GM21528 (cell line): Measurements from ENCODE around the gene SLC35F3.

Experiments
- ATAC-seq: cut with Tn5 transposase; IDR thresholded peaks from one replicate; pipeline ENCODE4 v1.9.1; 2021; ENCODE audit warnings: mild to moderate bottlenecking, moderate library complexity; ENCODE audit not compliant: unreplicated experiment, low FRiP score

Gene SLC35F3

GRCh38 chr1:234014208-234014607, 109.7 kb downstream of the SLC35F3 start:
- no peak for ATAC-seq

- ATAC-seq = no peak
Measured at GRCh38 chr1:234018816-234019215, 114.3 kb downstream of the SLC35F3 start.

DNA sequence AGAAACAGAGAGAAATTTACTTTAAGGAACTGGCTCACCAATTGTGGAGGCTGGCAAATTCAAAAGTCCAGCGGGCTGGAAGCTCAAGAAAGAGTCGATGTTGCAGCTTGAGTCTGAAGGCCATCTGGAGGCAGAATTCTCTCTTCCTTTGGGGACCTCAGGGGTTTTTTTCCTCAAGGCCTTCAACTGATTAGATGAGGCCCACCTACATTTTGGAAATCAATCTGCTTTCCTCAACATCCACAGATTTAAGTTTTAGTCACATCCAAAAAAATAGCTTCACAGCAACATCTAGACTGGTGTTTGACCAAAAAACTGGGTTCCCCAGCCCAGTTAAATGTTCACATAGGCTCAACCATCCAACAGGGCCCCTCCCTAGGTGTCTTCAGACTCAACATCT, 114.9 kb downstream of the SLC35F3 start:
- ATAC-seq = no peak

DNA sequence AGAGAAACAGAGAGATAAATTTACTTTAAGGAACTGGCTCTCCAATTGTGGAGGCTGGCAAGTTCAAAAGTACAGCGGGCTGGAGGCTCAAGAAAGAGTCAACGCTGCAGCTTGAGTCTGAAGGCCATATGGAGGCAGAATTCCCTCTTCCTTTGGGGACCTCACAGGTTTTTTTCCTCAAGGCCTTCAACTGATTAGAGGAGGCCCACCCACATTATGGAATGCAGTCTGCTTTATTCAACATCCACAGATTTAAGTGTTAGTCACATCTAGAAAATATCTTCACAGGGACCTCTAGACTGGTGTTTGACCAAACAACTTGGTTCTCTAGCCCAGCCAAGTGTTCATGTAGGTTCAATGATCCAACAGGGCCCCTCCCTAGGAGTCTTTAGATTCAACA, 117.8 kb downstream of the SLC35F3 start:
- ATAC-seq = no peak

DNA sequence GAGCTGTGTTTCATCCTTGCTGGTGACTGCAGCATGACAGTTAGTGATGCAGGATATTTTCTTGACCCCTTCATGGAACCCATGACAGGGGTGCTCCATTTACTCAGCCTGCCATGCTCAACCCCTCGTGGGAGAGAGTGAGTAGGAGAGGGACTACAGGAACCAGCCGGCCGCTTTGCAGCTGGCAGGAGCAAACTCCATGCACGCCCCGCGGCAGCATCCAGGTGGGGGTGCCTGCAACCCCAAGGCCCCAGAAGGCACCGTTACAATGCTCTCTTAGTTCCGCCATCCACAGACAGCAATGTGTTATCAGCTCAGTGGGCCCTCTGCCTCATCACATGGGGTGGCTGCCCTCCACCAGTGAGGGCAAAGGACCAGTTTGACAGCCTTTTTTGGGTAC, 135.1 kb downstream of the SLC35F3 start:
- ATAC-seq = no peak

DNA sequence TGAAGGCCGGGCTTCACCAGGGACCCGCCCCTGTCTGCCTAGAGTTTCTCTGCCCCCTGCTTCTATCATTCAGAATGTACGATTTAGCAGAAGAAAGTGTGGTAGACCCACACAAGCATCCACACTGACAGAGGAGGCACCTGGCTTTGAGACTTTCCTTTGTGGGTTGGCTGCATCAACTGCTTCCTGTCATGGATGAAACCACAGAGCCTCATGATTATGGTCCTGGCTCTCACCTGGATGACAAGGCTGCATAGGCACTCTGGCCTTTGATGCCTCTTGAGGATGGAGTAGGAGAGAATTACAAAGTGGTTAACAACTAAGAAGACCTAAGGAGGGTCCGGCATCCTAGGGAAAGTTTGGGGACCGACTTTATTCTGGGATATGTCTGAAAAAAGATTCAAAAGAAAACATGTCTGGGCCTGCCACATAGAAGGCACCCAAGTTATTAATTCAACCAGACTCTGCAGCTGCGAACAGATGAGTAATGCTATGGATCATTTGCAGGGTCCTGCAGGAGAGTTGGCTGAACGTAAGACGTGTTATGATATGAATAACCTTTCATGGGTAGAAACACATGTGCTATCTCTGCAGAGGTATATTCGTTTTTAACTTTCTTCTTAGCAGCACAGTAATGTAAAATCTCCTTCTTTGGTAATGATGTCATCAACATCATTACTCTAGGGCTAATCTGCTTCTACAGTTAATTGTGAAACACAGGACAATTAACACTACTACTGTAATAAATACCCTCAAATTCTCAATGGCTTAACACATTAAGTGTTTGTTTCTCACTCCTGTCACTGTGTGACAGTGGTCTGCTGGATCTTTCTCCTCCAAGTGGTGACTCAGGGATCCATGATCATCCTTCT, 136.2 kb downstream of the SLC35F3 start:
- ATAC-seq = no peak

- ATAC-seq = no peak
Measured at GRCh38 chr1:234044079-234044478, 139.6 kb downstream of the SLC35F3 start.

- no peak for ATAC-seq
Measured at GRCh38 chr1:234047123-234047522, 142.6 kb downstream of the SLC35F3 start.

- no peak for ATAC-seq
Measured at GRCh38 chr1:234062166-234062565, 157.7 kb downstream of the SLC35F3 start.

DNA sequence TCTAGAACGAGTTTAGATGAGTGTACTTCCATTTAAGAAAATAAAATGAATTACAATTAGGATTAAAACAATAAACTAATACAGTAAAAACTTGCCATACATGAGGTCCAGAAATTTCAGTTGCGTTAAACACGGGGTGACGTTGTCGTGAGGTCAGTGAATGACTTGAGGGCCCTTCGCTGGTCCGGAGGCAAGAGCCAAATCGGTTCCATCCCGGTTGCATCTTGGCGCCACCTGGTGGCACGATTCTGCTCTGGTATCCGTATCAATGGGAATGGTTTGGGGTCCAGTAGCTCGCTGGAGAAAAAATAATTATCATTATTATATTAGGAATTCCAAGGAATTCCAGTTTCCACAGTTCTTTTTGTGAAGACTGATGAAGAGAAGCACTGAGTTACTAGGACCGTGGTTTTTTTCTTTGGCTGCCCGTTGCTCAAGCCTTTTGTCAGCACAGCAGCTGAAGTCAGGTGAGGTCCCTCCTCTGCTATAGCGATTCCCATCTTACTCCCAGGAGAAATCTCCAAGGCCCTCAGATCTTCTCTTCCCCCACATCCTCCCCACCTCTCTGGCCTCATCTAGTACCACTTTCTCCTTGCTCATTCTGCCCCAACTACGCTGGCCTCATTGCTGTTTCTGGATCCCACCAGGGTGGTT, 161.4 kb downstream of the SLC35F3 start:
- no peak for ATAC-seq

GRCh38 chr1:234067581-234068337, 163.3 kb downstream of the SLC35F3 start:
- ATAC-seq = no peak

GRCh38 chr1:234069760-234070159, 165.3 kb downstream of the SLC35F3 start:
- no peak for ATAC-seq

DNA sequence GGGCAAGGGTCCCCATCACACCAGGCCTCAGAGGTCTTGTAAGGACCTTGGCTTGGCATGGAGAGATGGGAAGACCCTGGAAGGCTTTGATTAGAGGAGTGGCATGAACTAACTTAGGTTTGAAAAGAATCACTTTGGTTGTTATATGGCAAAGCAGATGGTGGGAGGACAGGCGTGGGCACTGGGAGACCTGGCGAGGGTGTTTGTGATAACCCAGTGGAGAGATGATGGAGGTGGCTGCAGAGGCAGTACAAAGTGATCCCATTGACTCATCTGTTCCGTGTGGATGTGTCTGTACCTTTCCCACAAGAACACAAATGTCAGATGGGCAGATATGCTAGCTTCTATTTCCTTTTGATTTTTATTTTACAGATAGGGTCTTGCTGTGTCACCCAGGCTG, 168.3 kb downstream of the SLC35F3 start:
- ATAC-seq = no peak

DNA sequence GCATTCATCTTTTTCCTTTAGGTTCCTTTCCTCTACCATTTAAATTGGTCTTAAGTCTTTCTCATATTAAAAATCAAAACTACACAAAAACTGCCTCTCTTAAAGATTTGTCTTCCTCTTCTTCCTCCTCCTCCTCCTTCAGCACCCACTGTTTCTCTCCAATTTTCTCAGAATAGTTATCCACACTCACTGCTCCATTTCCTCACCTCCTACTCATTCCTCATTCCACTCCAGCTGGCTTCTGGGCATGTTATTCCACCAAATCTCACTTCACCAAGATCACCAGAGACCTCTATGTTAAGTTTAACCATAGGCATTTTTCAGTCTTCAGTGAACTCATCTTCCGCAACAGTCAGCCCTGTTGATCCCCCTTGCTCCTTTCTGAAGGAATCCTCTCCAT, 173.7 kb downstream of the SLC35F3 start:
- no peak for ATAC-seq

DNA sequence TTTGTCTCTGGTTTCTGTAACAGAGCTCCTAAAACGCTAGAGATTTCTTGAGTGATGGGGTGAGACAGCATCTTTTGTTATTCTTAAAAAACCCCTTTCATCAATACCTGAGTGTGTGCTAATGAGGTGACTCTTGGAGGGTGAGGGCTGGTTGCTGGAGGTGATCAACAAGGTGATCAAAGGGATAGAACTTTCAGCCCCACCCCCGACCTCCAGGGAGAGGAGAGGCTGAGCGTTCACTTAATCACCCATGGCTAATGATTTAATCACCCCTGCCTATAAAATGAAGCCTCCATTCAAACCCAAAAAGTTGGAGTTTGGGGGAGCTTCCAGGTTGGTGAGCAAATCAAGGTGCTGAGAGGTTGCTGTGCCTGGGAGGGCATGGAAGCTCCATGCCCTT, 175.4 kb downstream of the SLC35F3 start:
- ATAC-seq = no peak

DNA sequence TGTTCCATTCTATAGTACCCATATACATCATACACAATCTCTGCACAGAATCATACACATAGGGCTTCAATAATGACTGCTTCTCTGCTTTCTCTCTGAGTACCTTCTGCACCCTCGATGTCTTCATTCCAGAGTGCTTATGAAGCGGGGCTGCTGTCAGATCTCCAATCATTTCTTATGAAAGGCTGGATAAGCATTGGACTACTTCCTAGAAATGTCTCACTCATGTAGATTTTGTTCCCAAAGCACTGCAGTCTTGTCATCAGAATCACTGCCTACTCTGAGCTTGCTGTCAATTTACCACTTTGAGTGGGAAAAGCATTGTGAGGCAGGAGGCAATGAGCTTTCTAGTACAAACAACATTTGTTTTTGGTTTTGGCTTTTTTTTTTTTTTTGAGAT, 179.0 kb downstream of the SLC35F3 start:
- no peak for ATAC-seq

DNA sequence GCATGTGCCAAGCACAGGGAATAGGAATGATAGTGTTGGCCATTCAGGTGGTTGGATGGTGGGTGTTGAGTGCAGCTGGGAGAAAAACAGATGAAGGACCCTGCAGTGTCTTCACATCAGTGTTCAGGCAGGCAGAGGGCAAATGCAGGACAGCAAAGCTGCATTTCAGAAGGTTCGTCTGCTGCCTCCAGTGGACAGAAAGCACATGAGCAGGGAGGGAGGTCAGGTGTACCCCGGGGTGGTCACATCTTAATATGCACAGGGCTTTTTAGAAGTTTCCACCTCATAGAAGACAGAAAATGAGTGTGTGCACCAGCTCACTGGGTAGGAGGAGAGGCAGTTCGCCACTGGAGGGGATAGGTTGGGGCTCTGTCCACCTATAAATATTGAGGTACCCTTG, 184.9 kb downstream of the SLC35F3 start:
- ATAC-seq = no peak

DNA sequence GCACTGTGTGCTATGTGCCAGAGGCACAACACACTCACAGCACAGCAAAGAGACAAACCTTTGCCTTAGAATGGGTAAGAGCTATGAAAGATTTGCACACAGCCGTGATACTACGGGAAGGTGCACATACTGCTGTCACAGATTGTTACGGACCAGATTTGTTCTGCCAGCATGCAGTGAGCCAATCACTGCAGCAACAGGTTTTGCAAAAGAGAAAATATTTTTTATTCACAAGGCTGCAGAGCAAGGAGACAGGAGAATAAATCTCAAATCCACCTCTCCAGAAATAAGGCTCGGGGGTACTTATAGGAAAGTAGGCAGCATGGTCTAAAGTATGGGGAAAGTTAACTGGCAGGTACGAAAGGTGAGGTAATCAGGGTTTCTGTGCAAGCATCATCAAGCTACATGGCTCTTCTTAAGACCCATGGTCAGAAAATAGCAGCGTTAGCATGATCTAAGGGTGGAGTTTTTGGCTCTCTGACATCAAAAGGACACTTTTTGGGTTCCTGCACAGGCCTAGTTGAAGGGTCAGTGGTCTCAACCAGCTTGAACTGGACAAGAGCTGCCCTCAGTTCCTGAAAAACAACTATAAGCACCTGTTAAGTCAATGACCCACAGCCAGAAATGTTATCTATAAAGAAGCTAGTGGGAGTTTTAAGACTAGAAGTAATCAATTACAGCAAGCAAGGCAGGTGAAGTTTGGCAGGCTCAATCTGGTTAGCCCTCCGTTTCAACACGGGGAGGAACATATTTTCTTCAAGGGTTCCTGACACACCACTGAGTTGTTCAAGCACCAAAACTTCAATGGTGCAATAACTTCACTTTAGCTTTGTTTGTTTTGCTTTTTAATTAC, 186.0 kb downstream of the SLC35F3 start:
- ATAC-seq = no peak

GRCh38 chr1:234091065-234091401, 186.6 kb downstream of the SLC35F3 start:
- ATAC-seq = no peak

GRCh38 chr1:234091876-234092275, 187.4 kb downstream of the SLC35F3 start:
- ATAC-seq = no peak

GRCh38 chr1:234093107-234093506, 188.6 kb downstream of the SLC35F3 start:
- no peak for ATAC-seq
